Hematopoietic multipotent progenitor cell treated with erythropoietin and hydrocortisone succinate and interleukin-3 and kit ligand, for 17 days (in vitro differentiated cells): ENCODE measurements around the gene IFI35.
"Not testable (repeated sequence)": the region's sequence is repeated elsewhere in the genome, so short reads cannot be mapped to it uniquely, and the experiment has no call there.

Source experiments
- DNase-seq: peaks from one replicate; pipeline ENCODE4 v3.0.0-alpha.2; 2015; ENCODE audit warnings: low spot score

The IFI35 gene

GRCh38 chr17:43006639-43007551 is at the start of gene IFI35:
Gene IFI35, plus strand, starts transcription at chr17:43006784. Its CDS starts 164 bp downstream, at chr17:43006948.
- DNase-seq: peak; percentile 78

GRCh38 chr17:42964161-42964932 is 42.2 kb upstream of the IFI35 start, which contains the start of gene AARSD1:
Gene AARSD1, minus strand, starts transcription at chr17:42964454. Its CDS starts 14 bp downstream, at chr17:42964440.
- DNase-seq: peak; percentile 92

- no peak for DNase-seq
These were observed 38.7 kb upstream of the IFI35 start for GRCh38 chr17:42967925-42968324.

- no peak for DNase-seq
These were observed 37.5 kb upstream of the IFI35 start for GRCh38 chr17:42969001-42969581.

- DNase-seq: no peak
These were observed 35.0 kb upstream of the IFI35 start for GRCh38 chr17:42971589-42971988.

- DNase-seq: not testable (repeated sequence)
These were observed 33.3 kb upstream of the IFI35 start for GRCh38 chr17:42973323-42973722.

GRCh38 chr17:42975265-42975664 is 31.3 kb upstream of the IFI35 start:
- no peak for DNase-seq

- not testable (repeated sequence) for DNase-seq
These were observed 30.9 kb upstream of the IFI35 start for GRCh38 chr17:42975701-42976100.

GRCh38 chr17:42979511-42980273 is 26.9 kb upstream of the IFI35 start, which contains the start of gene PTGES3L:
Gene PTGES3L, minus strand, starts transcription at chr17:42980080. Its CDS starts 27 bp downstream, at chr17:42980053.
- no peak for DNase-seq

- peak; percentile 92 for DNase-seq
These were observed 26.3 kb upstream of the IFI35 start, which contains the start of gene RUNDC1 for GRCh38 chr17:42980274-42980765. Gene RUNDC1, plus strand, starts transcription at chr17:42980565. Its CDS starts 12 bp downstream, at chr17:42980577.

- peak; percentile 71 for DNase-seq
These were observed 25.7 kb upstream of the IFI35 start for GRCh38 chr17:42980766-42981397.

- DNase-seq: no peak
These were observed 24.3 kb upstream of the IFI35 start for GRCh38 chr17:42982266-42982665.

GRCh38 chr17:42985225-42985624 is 21.4 kb upstream of the IFI35 start:
- peak; percentile 3 for DNase-seq

GRCh38 chr17:42989141-42989540 is 17.4 kb upstream of the IFI35 start:
- no peak for DNase-seq

- DNase-seq: no peak
These were observed 16.6 kb upstream of the IFI35 start for GRCh38 chr17:42989726-42990652.

- no peak for DNase-seq
These were observed 15.1 kb upstream of the IFI35 start for GRCh38 chr17:42991471-42991870.

- DNase-seq: no peak
These were observed 13.7 kb upstream of the IFI35 start for GRCh38 chr17:42992872-42993271.

- not testable (repeated sequence) for DNase-seq
These were observed 12.7 kb upstream of the IFI35 start for GRCh38 chr17:42993913-42994312.

- peak; percentile 20 for DNase-seq
These were observed 9.1 kb upstream of the IFI35 start for GRCh38 chr17:42997390-42997983.
